Measurements from ENCODE around the gene HSFX2.
"Not testable (repeated sequence)": the region's sequence is repeated elsewhere in the genome, so short reads cannot be mapped to it uniquely, and the experiment has no call there.

HSFX2 gene

GRCh38 chrX:149585631-149586030 lies 9.5 kb downstream of the HSFX2 start:
- H3K27me3 ChIP-seq (ENCODE audit: control insufficient read depth, insufficient read depth, low read length); H3K9me3 ChIP-seq (ENCODE audit: control insufficient read depth, low read depth, low read length); H3K9ac ChIP-seq (ENCODE audit: low read length); H3K27ac ChIP-seq (ENCODE audit: low read length); H3K4me1 ChIP-seq (ENCODE audit: control insufficient read depth, low read depth, low read length); H3K36me3 ChIP-seq (ENCODE audit: control insufficient read depth, low read depth, low read length); H3K4me3 ChIP-seq (ENCODE audit: low read length): not testable (repeated sequence)

GRCh38 chrX:149573456-149573855 lies 21.7 kb downstream of the HSFX2 start:
- not testable (repeated sequence) for H3K9ac ChIP-seq (ENCODE audit: low read length); H3K27me3 ChIP-seq (ENCODE audit: control insufficient read depth, insufficient read depth, low read length); H3K27ac ChIP-seq (ENCODE audit: low read length)

GRCh38 chrX:149572743-149573142 lies 22.4 kb downstream of the HSFX2 start:
- no peaks in the 10 kb centered on the region for H3K36me3 ChIP-seq (ENCODE audit: control insufficient read depth, low read depth, low read length)
- H3K27ac ChIP-seq (ENCODE audit: low read length), result no peak overlapping the region
- no peaks in the 10 kb centered on the region for H3K4me1 ChIP-seq (ENCODE audit: control insufficient read depth, low read depth, low read length)
- no peak overlapping the region for H3K4me3 ChIP-seq (ENCODE audit: low read length)
- no peak overlapping the region for H3K9ac ChIP-seq (ENCODE audit: low read length)
- peaks cover 17% of the 10 kb centered on the region for H3K9me3 ChIP-seq (ENCODE audit: control insufficient read depth, low read depth, low read length)
- H3K27me3 ChIP-seq (ENCODE audit: control insufficient read depth, insufficient read depth, low read length), result no peaks in the 10 kb centered on the region

More at GRCh38 chrX:149573456-149573855, 21.7 kb downstream of the HSFX2 start:
- H3K4me1 ChIP-seq (ENCODE audit: control insufficient read depth, low read depth, low read length); H3K36me3 ChIP-seq (ENCODE audit: control insufficient read depth, low read depth, low read length); H3K4me3 ChIP-seq (ENCODE audit: low read length): not testable (repeated sequence)
- peaks cover 17% of the 10 kb centered on the region for H3K9me3 ChIP-seq (ENCODE audit: control insufficient read depth, low read depth, low read length)

- Histone ChIP-seq H3K27me3 (ENCODE audit: control insufficient read depth, insufficient read depth, low read length) (no peaks in the 10 kb centered on the region), H3K36me3 (ENCODE audit: control insufficient read depth, low read depth, low read length) (no peaks in the 10 kb centered on the region), H3K27ac (ENCODE audit: low read length) (no peak overlapping the region), H3K9ac (ENCODE audit: low read length) (no peak overlapping the region), H3K4me3 (ENCODE audit: low read length) (no peak overlapping the region), H3K4me1 (ENCODE audit: control insufficient read depth, low read depth, low read length) (no peaks in the 10 kb centered on the region), H3K9me3 (ENCODE audit: control insufficient read depth, low read depth, low read length) (peaks cover 23% of the 10 kb centered on the region)
Measured at GRCh38 chrX:149571770-149572169, 23.3 kb downstream of the HSFX2 start.

- no peaks in the 10 kb centered on the region for H3K36me3 ChIP-seq (ENCODE audit: control insufficient read depth, low read depth, low read length)
- no peaks in the 10 kb centered on the region for H3K4me1 ChIP-seq (ENCODE audit: control insufficient read depth, low read depth, low read length)
- no peak overlapping the region for H3K4me3 ChIP-seq (ENCODE audit: low read length)
- H3K9ac ChIP-seq (ENCODE audit: low read length), result no peak overlapping the region
- peaks cover 23% of the 10 kb centered on the region for H3K9me3 ChIP-seq (ENCODE audit: control insufficient read depth, low read depth, low read length)
- H3K27ac ChIP-seq (ENCODE audit: low read length), result no peak overlapping the region
- H3K27me3 ChIP-seq (ENCODE audit: control insufficient read depth, insufficient read depth, low read length), result no peaks in the 10 kb centered on the region
Measured at GRCh38 chrX:149570668-149571067, 24.4 kb downstream of the HSFX2 start.

GRCh38 chrX:149569770-149570169 lies 25.3 kb downstream of the HSFX2 start:
- H3K36me3 ChIP-seq (ENCODE audit: control insufficient read depth, low read depth, low read length), result no peaks in the 10 kb centered on the region
- H3K4me3 ChIP-seq (ENCODE audit: low read length), result no peak overlapping the region
- no peak overlapping the region for H3K27ac ChIP-seq (ENCODE audit: low read length)
- H3K9me3 ChIP-seq (ENCODE audit: control insufficient read depth, low read depth, low read length), result peaks cover 23% of the 10 kb centered on the region
- H3K9ac ChIP-seq (ENCODE audit: low read length), result no peak overlapping the region
- H3K27me3 ChIP-seq (ENCODE audit: control insufficient read depth, insufficient read depth, low read length), result no peaks in the 10 kb centered on the region
- no peaks in the 10 kb centered on the region for H3K4me1 ChIP-seq (ENCODE audit: control insufficient read depth, low read depth, low read length)

- H3K27me3 ChIP-seq (ENCODE audit: control insufficient read depth, insufficient read depth, low read length), result no peaks in the 10 kb centered on the region
- peaks cover 23% of the 10 kb centered on the region for H3K9me3 ChIP-seq (ENCODE audit: control insufficient read depth, low read depth, low read length)
- no peak overlapping the region for H3K27ac ChIP-seq (ENCODE audit: low read length)
- H3K4me1 ChIP-seq (ENCODE audit: control insufficient read depth, low read depth, low read length), result no peaks in the 10 kb centered on the region
- H3K36me3 ChIP-seq (ENCODE audit: control insufficient read depth, low read depth, low read length), result no peaks in the 10 kb centered on the region
- no peak overlapping the region for H3K4me3 ChIP-seq (ENCODE audit: low read length)
- H3K9ac ChIP-seq (ENCODE audit: low read length), result no peak overlapping the region
Measured at GRCh38 chrX:149568701-149569296, 26.3 kb downstream of the HSFX2 start.

- Histone ChIP-seq H3K36me3 (ENCODE audit: control insufficient read depth, low read depth, low read length) (no peaks in the 10 kb centered on the region), H3K4me1 (ENCODE audit: control insufficient read depth, low read depth, low read length) (no peaks in the 10 kb centered on the region), H3K27me3 (ENCODE audit: control insufficient read depth, insufficient read depth, low read length) (no peaks in the 10 kb centered on the region), H3K4me3 (ENCODE audit: low read length) (no peak overlapping the region), H3K9me3 (ENCODE audit: control insufficient read depth, low read depth, low read length) (peaks cover 23% of the 10 kb centered on the region), H3K27ac (ENCODE audit: low read length) (no peak overlapping the region), H3K9ac (ENCODE audit: low read length) (no peak overlapping the region)
Measured at GRCh38 chrX:149567621-149568417, 27.3 kb downstream of the HSFX2 start.

GRCh38 chrX:149563359-149563758 lies 31.8 kb downstream of the HSFX2 start:
- Histone ChIP-seq H3K9me3 (ENCODE audit: control insufficient read depth, low read depth, low read length) (peaks cover 6% of the 10 kb centered on the region), H3K27me3 (ENCODE audit: control insufficient read depth, insufficient read depth, low read length) (no peaks in the 10 kb centered on the region), H3K4me3 (ENCODE audit: low read length) (no peak overlapping the region), H3K9ac (ENCODE audit: low read length) (no peak overlapping the region), H3K36me3 (ENCODE audit: control insufficient read depth, low read depth, low read length) (no peaks in the 10 kb centered on the region), H3K4me1 (ENCODE audit: control insufficient read depth, low read depth, low read length) (no peaks in the 10 kb centered on the region), H3K27ac (ENCODE audit: low read length) (no peak overlapping the region)

- H3K4me1 ChIP-seq (ENCODE audit: control insufficient read depth, low read depth, low read length); H3K9ac ChIP-seq (ENCODE audit: low read length); H3K4me3 ChIP-seq (ENCODE audit: low read length); H3K27me3 ChIP-seq (ENCODE audit: control insufficient read depth, insufficient read depth, low read length); H3K27ac ChIP-seq (ENCODE audit: low read length); H3K36me3 ChIP-seq (ENCODE audit: control insufficient read depth, low read depth, low read length); H3K9me3 ChIP-seq (ENCODE audit: control insufficient read depth, low read depth, low read length): not testable (repeated sequence)
Measured at GRCh38 chrX:149555251-149555650, 39.9 kb downstream of the HSFX2 start.

GRCh38 chrX:149551939-149552248 lies 43.2 kb downstream of the HSFX2 start:
- not testable (repeated sequence) for H3K36me3 ChIP-seq (ENCODE audit: control insufficient read depth, low read depth, low read length); H3K9ac ChIP-seq (ENCODE audit: low read length); H3K9me3 ChIP-seq (ENCODE audit: control insufficient read depth, low read depth, low read length); H3K27me3 ChIP-seq (ENCODE audit: control insufficient read depth, insufficient read depth, low read length); H3K27ac ChIP-seq (ENCODE audit: low read length); H3K4me1 ChIP-seq (ENCODE audit: control insufficient read depth, low read depth, low read length); H3K4me3 ChIP-seq (ENCODE audit: low read length)

GRCh38 chrX:149551245-149551938 lies 43.7 kb downstream of the HSFX2 start:
- H3K27me3 ChIP-seq (ENCODE audit: control insufficient read depth, insufficient read depth, low read length); H3K9me3 ChIP-seq (ENCODE audit: control insufficient read depth, low read depth, low read length); H3K4me3 ChIP-seq (ENCODE audit: low read length); H3K4me1 ChIP-seq (ENCODE audit: control insufficient read depth, low read depth, low read length); H3K27ac ChIP-seq (ENCODE audit: low read length); H3K9ac ChIP-seq (ENCODE audit: low read length); H3K36me3 ChIP-seq (ENCODE audit: control insufficient read depth, low read depth, low read length): not testable (repeated sequence)

Data from iPS-18a (cell line).